Esophagus muscularis mucosa (tissue), 4 donors: ENCODE data around the gene FLCN. TPM values are rescaled to one million over a fixed set of nuclear protein-coding genes. Genes with fewer than 3 reads are reported as not detected.
"Not testable (repeated sequence)": the region's sequence is repeated elsewhere in the genome, so short reads cannot be mapped to it uniquely, and the experiment has no call there.

Source experiments
- DNase-seq: peaks from one replicate; pipeline ENCODE4 v3.0.0-alpha.2; 2017; ENCODE audit errors: extremely low spot score
- H3K27ac ChIP-seq, 4 donors: fragments of 200-600 bp; sonication (generic); replicated peaks in 1 of 4; 1 replicate in 3 of 4; 2 replicates in 1 of 4; pipeline ENCODE4 v1.5.1; 2016 to 2019; ENCODE audit warnings: mild to moderate bottlenecking in 1 of 4
- H3K27me3 ChIP-seq, 4 donors: fragments of 200-600 bp; sonication (generic); one replicate each; pipeline versions ENCODE4 v1.5.1 to v1.6.0; 2016 to 2019
- H3K36me3 ChIP-seq, 4 donors: fragments of 200-600 bp; sonication (generic); one replicate each; pipeline ENCODE4 v1.5.1; 2016 to 2019
- H3K4me1 ChIP-seq, 4 donors: fragments of 200-600 bp; sonication (generic); one replicate each; pipeline ENCODE4 v1.5.1; 2016 to 2019
- H3K4me3 ChIP-seq, 4 donors: fragments of 200-600 bp; sonication (generic); 1 replicate in 2 of 4; 2 replicates in 2 of 4; pipeline ENCODE4 v1.5.1; 2016 to 2019; ENCODE audit warnings: mild to moderate bottlenecking in 4 of 4, moderate library complexity in 1 of 4
- H3K9me3 ChIP-seq, 4 donors: fragments of 200-600 bp; sonication (generic); 1 replicate in 3 of 4; 2 replicates in 1 of 4; pipeline ENCODE4 v1.5.1; 2016 to 2019
- EP300 ChIP-seq: sonication (generic); formaldehyde crosslinking; IDR thresholded peaks from one replicate; pipeline ENCODE4 v1.6.1; 2017; ENCODE audit warnings: antibody characterized with exemption
- POLR2A ChIP-seq: fragments of 450-650 bp; IDR thresholded peaks from one replicate; pipeline ENCODE4 v1.6.1; 2017; ENCODE audit warnings: antibody characterized with exemption, moderate library complexity, mild to moderate bottlenecking, low read depth
- POLR2AphosphoS5 ChIP-seq, 2 donors: sonication (generic); formaldehyde crosslinking; IDR thresholded peaks; one replicate each; pipeline ENCODE4 v1.6.1; 2017; ENCODE audit warnings: antibody characterized with exemption in 2 of 2
- WGBS: methylation state at CpG from one replicate; pipeline ENCODE4 v1.1.5; 2018; 5-methylcytosine and 5-hydroxymethylcytosine counted together
- intact Hi-C: fragments of 100-400 bp; cut with DNase I; formaldehyde crosslinking; loops from one replicate; pipeline ENCODE4 v1.15.1; 2023
- total RNA-seq, 4 donors: library from RNA; depleted of rRNA; stranded (reverse); fragments of >200 nt; gene quantifications; one replicate each; pipeline versions ENCODE4 v1.1.0 to v1.2.1, GENCODE V29; 2016
- TF ChIP-seq, protein P1 (sequence below), 3 experiments: fragments of 200-600 bp in 2 of 3; fragments of 450-650 bp in 1 of 3; sonication (generic) in 2 of 3; IDR thresholded peaks; one replicate each; pipeline ENCODE4 v1.5.1; 2017 to 2019; ENCODE audit warnings: antibody characterized with exemption in 3 of 3, mild to moderate bottlenecking in 2 of 3, moderate library complexity in 1 of 3

Gene FLCN, protein sequence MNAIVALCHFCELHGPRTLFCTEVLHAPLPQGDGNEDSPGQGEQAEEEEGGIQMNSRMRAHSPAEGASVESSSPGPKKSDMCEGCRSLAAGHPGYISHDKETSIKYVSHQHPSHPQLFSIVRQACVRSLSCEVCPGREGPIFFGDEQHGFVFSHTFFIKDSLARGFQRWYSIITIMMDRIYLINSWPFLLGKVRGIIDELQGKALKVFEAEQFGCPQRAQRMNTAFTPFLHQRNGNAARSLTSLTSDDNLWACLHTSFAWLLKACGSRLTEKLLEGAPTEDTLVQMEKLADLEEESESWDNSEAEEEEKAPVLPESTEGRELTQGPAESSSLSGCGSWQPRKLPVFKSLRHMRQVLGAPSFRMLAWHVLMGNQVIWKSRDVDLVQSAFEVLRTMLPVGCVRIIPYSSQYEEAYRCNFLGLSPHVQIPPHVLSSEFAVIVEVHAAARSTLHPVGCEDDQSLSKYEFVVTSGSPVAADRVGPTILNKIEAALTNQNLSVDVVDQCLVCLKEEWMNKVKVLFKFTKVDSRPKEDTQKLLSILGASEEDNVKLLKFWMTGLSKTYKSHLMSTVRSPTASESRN
- 10 to 100 TPM; 21.5 to 64.7 (median 45.5) TPM for total RNA-seq

DNA sequence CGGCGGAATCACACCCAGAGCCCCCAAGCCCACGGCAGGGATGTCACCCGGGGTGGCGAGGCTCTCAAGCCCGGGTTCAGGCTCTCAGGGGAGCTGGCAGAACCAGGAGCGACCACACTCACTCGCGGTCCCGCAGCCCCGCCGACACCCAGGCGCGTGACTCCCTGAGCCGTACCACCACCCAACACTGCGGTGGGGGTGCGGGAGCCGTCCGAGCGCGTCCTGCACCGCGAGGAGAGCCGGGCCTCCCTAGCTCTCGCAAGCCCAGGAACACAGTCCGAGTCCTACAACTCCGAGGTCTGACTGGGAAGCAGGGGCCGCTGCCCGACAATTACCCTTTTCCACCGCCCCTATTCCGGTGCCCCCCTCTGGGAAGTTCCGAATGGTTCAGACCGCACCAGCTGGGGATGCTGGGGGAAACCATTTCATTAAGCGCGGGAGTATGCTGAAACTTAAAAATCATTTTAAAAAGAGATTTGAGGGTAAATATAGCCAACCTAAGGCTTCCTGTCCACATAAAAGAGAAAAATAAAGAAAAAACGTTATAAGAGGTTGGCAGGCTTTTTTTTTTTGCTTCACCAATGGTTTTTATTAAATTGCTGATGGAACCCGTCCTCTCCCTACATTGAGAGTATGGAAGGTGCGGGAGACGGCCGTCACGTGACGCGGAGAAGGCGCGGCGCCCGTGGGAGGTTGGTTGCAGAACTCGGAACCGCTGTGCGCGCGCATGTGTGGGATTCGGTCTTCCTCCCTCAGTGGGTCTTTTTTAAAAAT is at the start of gene FLCN:
Gene FLCN, minus strand, starts transcription at position 143 of the 774 bp plus-strand sequence. CDS start 9,031 bp downstream, outside the sequence.
- Histone ChIP-seq H3K4me1 (peaks cover 30 to 50% (median 45%) of the 10 kb centered on the region in 4 donors), H3K27ac (peak within 1 kb of the TSS; percentile 92 to 98 (median 96)), H3K36me3 (peaks cover 0 to 8% (median 6%) of the 10 kb centered on the region in 4 donors), H3K27me3 (no peaks in the 10 kb centered on the region), H3K4me3 (peak within 1 kb of the TSS; percentile 89 to 100 (median 96)), H3K9me3 (no peaks in the 10 kb centered on the region)
- peak; percentile 91 for TF ChIP-seq POLR2A
- TF ChIP-seq POLR2AphosphoS5 (IDR thresholded peaks at IDR 0.05): peak; percentile 81 to 86
- TF ChIP-seq, protein P1, sequence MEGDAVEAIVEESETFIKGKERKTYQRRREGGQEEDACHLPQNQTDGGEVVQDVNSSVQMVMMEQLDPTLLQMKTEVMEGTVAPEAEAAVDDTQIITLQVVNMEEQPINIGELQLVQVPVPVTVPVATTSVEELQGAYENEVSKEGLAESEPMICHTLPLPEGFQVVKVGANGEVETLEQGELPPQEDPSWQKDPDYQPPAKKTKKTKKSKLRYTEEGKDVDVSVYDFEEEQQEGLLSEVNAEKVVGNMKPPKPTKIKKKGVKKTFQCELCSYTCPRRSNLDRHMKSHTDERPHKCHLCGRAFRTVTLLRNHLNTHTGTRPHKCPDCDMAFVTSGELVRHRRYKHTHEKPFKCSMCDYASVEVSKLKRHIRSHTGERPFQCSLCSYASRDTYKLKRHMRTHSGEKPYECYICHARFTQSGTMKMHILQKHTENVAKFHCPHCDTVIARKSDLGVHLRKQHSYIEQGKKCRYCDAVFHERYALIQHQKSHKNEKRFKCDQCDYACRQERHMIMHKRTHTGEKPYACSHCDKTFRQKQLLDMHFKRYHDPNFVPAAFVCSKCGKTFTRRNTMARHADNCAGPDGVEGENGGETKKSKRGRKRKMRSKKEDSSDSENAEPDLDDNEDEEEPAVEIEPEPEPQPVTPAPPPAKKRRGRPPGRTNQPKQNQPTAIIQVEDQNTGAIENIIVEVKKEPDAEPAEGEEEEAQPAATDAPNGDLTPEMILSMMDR (IDR thresholded peaks at IDR 0.05): no peak
- intact Hi-C loops: loop anchor here (2.0 to 5.0 kb wide), 3 partner anchors 85 to 236 kb away; partner anchors contain the start of gene MPRIP
- under 1% methylated on average over 28 of the region's 53 CpGs for WGBS
- peak; percentile 98 for DNase-seq

DNA sequence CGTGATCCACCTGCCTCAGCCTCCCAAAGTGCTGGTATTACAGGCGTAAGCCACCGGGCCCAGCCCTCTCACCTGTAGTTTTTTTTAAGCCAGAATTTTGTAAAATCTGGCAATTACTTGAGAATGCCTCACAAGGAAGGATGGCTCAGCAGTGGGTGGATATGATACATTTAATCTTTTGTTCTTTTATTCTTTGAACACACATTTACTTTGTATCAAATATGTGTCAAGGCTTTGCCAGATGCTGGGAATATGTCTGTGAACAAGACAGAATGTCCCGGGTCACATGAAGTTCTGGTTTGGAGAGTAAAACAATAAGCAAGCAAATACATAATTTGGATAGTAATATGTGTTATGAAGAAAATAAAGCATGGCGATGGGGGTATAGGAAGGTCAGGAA is 49.0 kb upstream of the FLCN start:
- no peaks in the 10 kb centered on the region for H3K27me3 ChIP-seq
- no peaks in the 10 kb centered on the region for H3K9me3 ChIP-seq
- H3K36me3 ChIP-seq: no peaks in the 10 kb centered on the region
- WGBS: 90% methylated on average over 5 of the region's 5 CpGs
- TF ChIP-seq POLR2A: no peak
- TF ChIP-seq, protein P1 (IDR thresholded peaks at IDR 0.05): no peak
- TF ChIP-seq POLR2AphosphoS5 (IDR thresholded peaks at IDR 0.05): no peak
- TF ChIP-seq EP300: no peak
- H3K27ac ChIP-seq: no peak overlapping the region
- intact Hi-C loops: no loop called here
- H3K4me1 ChIP-seq: peaks cover 0 to 6% (median 2%) of the 10 kb centered on the region in 4 donors
- DNase-seq: no peak
- H3K4me3 ChIP-seq: no peak overlapping the region

DNA sequence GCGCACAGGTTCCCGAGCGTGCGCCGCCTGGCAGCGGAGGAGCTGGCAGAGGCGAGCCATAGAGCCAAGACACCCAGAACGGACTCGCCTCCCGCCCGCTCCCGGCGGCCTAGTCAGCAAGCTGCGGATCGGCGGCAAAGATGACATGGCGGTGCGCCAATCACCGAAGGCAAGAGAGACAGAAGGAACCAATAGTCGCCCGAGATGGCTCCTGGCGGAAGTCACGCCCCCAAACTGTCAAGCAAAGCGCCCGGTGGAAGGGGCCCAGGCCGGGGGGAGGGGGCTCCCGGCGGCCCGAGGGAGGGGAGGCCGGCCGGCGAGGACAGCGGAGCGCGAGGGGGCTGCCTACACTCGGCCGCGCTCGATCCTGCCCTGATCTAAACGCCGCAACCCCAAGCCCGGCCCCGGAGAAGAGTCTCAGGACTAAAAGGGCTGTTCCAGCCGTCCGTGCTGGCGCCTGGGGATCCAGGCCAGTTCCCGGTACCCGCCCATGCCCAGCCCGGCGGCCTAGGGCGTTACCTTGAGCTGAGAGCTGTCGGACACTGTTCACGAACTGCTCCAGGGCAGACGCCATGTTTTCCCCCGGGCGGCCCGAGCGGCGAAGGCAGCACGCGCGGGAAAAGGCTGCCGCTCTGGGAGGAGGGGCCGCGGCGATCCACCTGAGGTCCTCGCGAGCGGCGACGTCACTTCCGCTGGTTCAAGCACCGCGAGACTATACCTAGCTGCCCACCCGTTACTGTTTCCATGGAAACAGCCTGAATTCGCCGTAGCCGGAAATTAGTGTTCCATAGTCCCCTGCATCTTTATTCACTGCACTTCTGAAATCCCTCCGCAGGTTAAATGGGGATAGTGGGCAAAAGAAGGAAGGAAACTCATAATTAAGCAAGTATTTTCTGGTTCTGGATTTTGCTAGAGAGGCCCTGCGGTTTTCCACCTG is 43.9 kb upstream of the FLCN start, which contains the start of gene COPS3:
Gene COPS3, minus strand, starts transcription at position 634 of the 937 bp plus-strand sequence. Its CDS starts 60 bp downstream, at position 574.
- peak; percentile 99 for DNase-seq
- intact Hi-C loops: loop anchor here (2.0 kb wide), 1 partner anchor 22 kb away; the partner anchor contains the start of gene NT5M
- peaks cover 0 to 3% (median 1%) of the 10 kb centered on the region in 4 donors for H3K36me3 ChIP-seq
- peak within 1 kb of the TSS; percentile 66 to 99 (median 82) for H3K4me3 ChIP-seq
- H3K27me3 ChIP-seq: no peaks in the 10 kb centered on the region
- H3K9me3 ChIP-seq: no peaks in the 10 kb centered on the region
- TF ChIP-seq, protein P1 (IDR thresholded peaks at IDR 0.05): no peak
- TF ChIP-seq POLR2AphosphoS5 (IDR thresholded peaks at IDR 0.05) (peak; percentile 87 to 93), POLR2A (peak; percentile 61)
- peaks cover 19 to 46% (median 44%) of the 10 kb centered on the region in 4 donors for H3K4me1 ChIP-seq
- under 1% methylated on average over 38 of the region's 80 CpGs for WGBS
- peak within 1 kb of the TSS; percentile 91 to 100 (median 98) for H3K27ac ChIP-seq

DNA sequence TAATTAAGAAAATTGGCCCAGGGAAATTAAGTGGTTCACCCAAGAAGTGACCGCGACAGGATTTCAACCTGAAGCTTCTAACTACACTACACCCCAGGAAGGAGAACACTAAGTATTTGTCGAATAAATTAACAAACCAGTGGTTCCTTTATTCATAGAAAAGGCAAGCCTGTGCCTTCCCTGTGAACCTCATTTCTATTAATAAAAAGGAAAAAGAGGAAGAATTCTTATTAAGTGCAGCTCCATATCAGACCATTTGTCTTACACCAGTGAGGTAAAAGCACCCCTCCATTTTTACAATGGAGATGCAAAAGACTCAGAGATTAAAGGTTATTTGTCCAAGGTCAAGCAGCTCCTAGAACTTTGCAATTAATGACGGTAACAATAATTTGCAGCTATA is 42.3 kb upstream of the FLCN start:
- TF ChIP-seq, protein P1 (IDR thresholded peaks at IDR 0.05): no peak
- no peak for TF ChIP-seq EP300
- TF ChIP-seq POLR2AphosphoS5 (IDR thresholded peaks at IDR 0.05): no peak
- no peak for TF ChIP-seq POLR2A
- H3K4me3 ChIP-seq: peak overlapping the region; percentile 66 to 99 (median 82)
- WGBS: 74% methylated on average over 4 of the region's 4 CpGs
- H3K4me1 ChIP-seq: peaks cover 19 to 47% (median 46%) of the 10 kb centered on the region in 4 donors
- intact Hi-C loops: no loop called here
- H3K9me3 ChIP-seq: no peaks in the 10 kb centered on the region
- H3K36me3 ChIP-seq: peaks cover 8 to 18% (median 17%) of the 10 kb centered on the region in 4 donors
- H3K27me3 ChIP-seq: no peaks in the 10 kb centered on the region
- DNase-seq: no peak
- H3K27ac ChIP-seq: peak overlapping the region in 3 of 4 donors; percentile 13 to 100 (median 91)

DNA sequence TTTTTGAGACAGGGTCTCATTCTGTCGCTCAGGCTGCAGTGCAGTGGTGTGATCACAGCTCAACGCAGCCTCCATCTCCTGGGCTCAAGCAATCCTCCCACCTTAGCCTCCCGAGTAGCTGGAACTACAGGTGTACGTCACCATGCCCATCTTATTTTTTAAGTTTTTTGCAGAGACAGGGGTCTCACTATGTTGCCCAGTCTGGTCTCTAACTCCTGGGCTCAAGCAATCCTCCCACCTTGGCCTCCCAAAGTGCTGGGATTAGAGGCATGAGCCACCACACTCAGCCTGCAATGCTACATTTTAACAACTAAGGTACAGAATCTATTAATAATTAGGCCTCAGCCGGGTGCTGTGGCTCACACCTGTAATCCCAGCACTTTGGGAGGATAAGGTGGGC is 40.5 kb upstream of the FLCN start:
- H3K4me1 ChIP-seq: peaks cover 19 to 47% (median 46%) of the 10 kb centered on the region in 4 donors
- H3K4me3 ChIP-seq, intact Hi-C loops, H3K27me3 ChIP-seq, H3K9me3 ChIP-seq, H3K27ac ChIP-seq, DNase-seq: not testable (repeated sequence)
- H3K36me3 ChIP-seq: peaks cover 19 to 37% (median 35%) of the 10 kb centered on the region in 4 donors
- WGBS: 92% methylated on average over 5 of the region's 5 CpGs
